Measurements from ENCODE around the gene TBL1XR1.

Gene TBL1XR1

GRCh38 chr3:177237206-177237605 lies 39.9 kb upstream of the TBL1XR1 start:
- Histone ChIP-seq H2AFZ (ENCODE audit: low read length) (no peak overlapping the region), H3K18ac (ENCODE audit: low read length) (no peak overlapping the region), H3K23ac (ENCODE audit: low read depth, low read length, poor library complexity) (no peak overlapping the region), H2AK5ac (ENCODE audit: low read depth, low read length) (no peak overlapping the region), H3K79me1 (ENCODE audit: low read depth, low read length) (no peaks in the 10 kb centered on the region), H2BK12ac (ENCODE audit: low read length) (no peak overlapping the region), H3K9ac (ENCODE audit: low read depth, low read length, poor library complexity) (no peak overlapping the region), H3K36me3 (replicated peaks in 1 of 2; ENCODE audit: control insufficient read depth in 2 of 2, insufficient read depth in 2 of 2, low read length in 2 of 2) (no peaks in the 10 kb centered on the region), H3K4me2 (ENCODE audit: insufficient read depth, low read length, poor library complexity, severe bottlenecking) (no peak overlapping the region), H3K4me1 (ENCODE audit: control insufficient read depth in 2 of 2, insufficient read depth in 1 of 2, low read depth in 1 of 2, low read length in 2 of 2) (no peaks in the 10 kb centered on the region), H2BK120ac (ENCODE audit: low read depth, low read length) (no peak overlapping the region), H3K9me3 (replicated peaks in 1 of 2; ENCODE audit: control insufficient read depth in 2 of 2, insufficient read depth in 1 of 2, low read depth in 1 of 2, low read length in 2 of 2) (no peaks in the 10 kb centered on the region), H3K4ac (ENCODE audit: low read length) (no peak overlapping the region), H3K27me3 (ENCODE audit: control insufficient read depth in 3 of 3, insufficient read depth in 3 of 3, low read depth in 1 of 3, low read length in 3 of 3) (no peaks in the 10 kb centered on the region), H3K4me3 (ENCODE audit: low read length in 2 of 2) (no peak overlapping the region), H3K14ac (ENCODE audit: low read length) (no peak overlapping the region), H4K8ac (ENCODE audit: low read depth, low read length) (no peak overlapping the region), H2BK15ac (ENCODE audit: low read length) (no peak overlapping the region), H4K91ac (ENCODE audit: low read depth, low read length, poor library complexity) (no peak overlapping the region), H3K27ac (replicated peaks; ENCODE audit: low read length) (no peak overlapping the region), H2BK5ac (ENCODE audit: low read length) (no peak overlapping the region)
- no CpG with 5 or more reads among the region's 4 CpGs for WGBS, 2 donors (ENCODE audit: extremely low coverage in 2 of 2, insufficient read length in 2 of 2, insufficient replicate concordance in 1 of 2)
- no peak for DNase-seq (ENCODE audit: low spot score)

DNA sequence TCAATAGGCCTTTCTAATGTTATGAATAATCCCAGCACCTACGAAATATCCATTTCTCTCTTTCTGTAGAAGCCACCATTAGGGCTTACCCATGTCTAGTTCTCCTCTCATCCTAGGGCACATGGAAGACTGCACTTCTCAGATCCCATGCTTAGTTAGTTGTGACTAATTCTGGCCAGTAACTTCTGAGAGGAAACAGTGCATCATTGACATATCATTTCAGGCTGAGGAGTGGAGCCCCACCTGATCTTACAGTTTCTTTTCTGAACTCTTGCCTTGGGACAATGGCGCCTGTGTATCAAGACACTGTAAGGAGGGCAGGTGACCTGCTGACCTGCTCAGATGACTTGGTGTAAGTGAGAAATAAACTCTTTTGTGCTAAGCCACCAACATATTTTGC lies 39.4 kb upstream of the TBL1XR1 start:
- Histone ChIP-seq H3K18ac (ENCODE audit: low read length) (no peak overlapping the region), H3K4me3 (ENCODE audit: low read length in 2 of 2) (no peak overlapping the region), H3K27ac (replicated peaks; ENCODE audit: low read length) (no peak overlapping the region), H3K9ac (ENCODE audit: low read depth, low read length, poor library complexity) (no peak overlapping the region), H3K4me1 (ENCODE audit: control insufficient read depth in 2 of 2, insufficient read depth in 1 of 2, low read depth in 1 of 2, low read length in 2 of 2) (no peaks in the 10 kb centered on the region), H2BK120ac (ENCODE audit: low read depth, low read length) (no peak overlapping the region), H3K4ac (ENCODE audit: low read length) (no peak overlapping the region), H3K27me3 (ENCODE audit: control insufficient read depth in 3 of 3, insufficient read depth in 3 of 3, low read depth in 1 of 3, low read length in 3 of 3) (no peaks in the 10 kb centered on the region), H4K8ac (ENCODE audit: low read depth, low read length) (no peak overlapping the region), H2AFZ (ENCODE audit: low read length) (no peak overlapping the region), H3K36me3 (replicated peaks in 1 of 2; ENCODE audit: control insufficient read depth in 2 of 2, insufficient read depth in 2 of 2, low read length in 2 of 2) (no peaks in the 10 kb centered on the region), H2BK12ac (ENCODE audit: low read length) (no peak overlapping the region), H3K23ac (ENCODE audit: low read depth, low read length, poor library complexity) (no peak overlapping the region), H3K14ac (ENCODE audit: low read length) (no peak overlapping the region), H2AK5ac (ENCODE audit: low read depth, low read length) (no peak overlapping the region), H2BK15ac (ENCODE audit: low read length) (no peak overlapping the region), H3K9me3 (replicated peaks in 1 of 2; ENCODE audit: control insufficient read depth in 2 of 2, insufficient read depth in 1 of 2, low read depth in 1 of 2, low read length in 2 of 2) (no peaks in the 10 kb centered on the region), H3K4me2 (ENCODE audit: insufficient read depth, low read length, poor library complexity, severe bottlenecking) (no peak overlapping the region), H3K79me1 (ENCODE audit: low read depth, low read length) (no peaks in the 10 kb centered on the region), H2BK5ac (ENCODE audit: low read length) (no peak overlapping the region), H4K91ac (ENCODE audit: low read depth, low read length, poor library complexity) (no peak overlapping the region)
- WGBS, 2 donors (ENCODE audit: extremely low coverage in 2 of 2, insufficient read length in 2 of 2, insufficient replicate concordance in 1 of 2) = no CpG with 5 or more reads among the region's 2 CpGs
- DNase-seq (ENCODE audit: low spot score) = no peak

DNA sequence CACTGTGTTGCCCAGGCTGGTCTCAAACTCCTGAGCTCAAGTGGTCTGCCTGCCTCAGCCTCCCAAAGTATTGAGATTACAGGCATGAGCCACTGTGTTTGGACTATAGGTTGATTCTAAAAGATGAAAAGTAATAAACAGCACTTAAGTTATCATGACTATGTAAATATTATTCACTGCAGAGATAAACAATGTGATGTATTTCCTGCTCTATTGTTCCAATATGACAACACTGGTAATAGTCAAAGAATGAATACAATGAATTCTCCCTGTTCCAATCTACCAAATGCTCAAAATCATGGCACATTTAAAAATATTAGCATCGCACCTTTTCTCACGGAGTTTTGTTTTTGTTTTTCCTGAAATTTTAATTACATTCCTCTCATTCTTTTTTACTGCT lies 36.8 kb upstream of the TBL1XR1 start:
- Histone ChIP-seq H3K23ac (ENCODE audit: low read depth, low read length, poor library complexity) (no peak overlapping the region), H2AK5ac (ENCODE audit: low read depth, low read length) (no peak overlapping the region), H2BK12ac (ENCODE audit: low read length) (no peak overlapping the region), H3K9ac (ENCODE audit: low read depth, low read length, poor library complexity) (no peak overlapping the region), H2BK15ac (ENCODE audit: low read length) (no peak overlapping the region), H2BK5ac (ENCODE audit: low read length) (no peak overlapping the region), H3K14ac (ENCODE audit: low read length) (no peak overlapping the region), H3K36me3 (replicated peaks in 1 of 2; ENCODE audit: control insufficient read depth in 2 of 2, insufficient read depth in 2 of 2, low read length in 2 of 2) (no peaks in the 10 kb centered on the region), H3K9me3 (replicated peaks in 1 of 2; ENCODE audit: control insufficient read depth in 2 of 2, insufficient read depth in 1 of 2, low read depth in 1 of 2, low read length in 2 of 2) (no peaks in the 10 kb centered on the region), H4K91ac (ENCODE audit: low read depth, low read length, poor library complexity) (no peak overlapping the region), H3K4me1 (ENCODE audit: control insufficient read depth in 2 of 2, insufficient read depth in 1 of 2, low read depth in 1 of 2, low read length in 2 of 2) (no peaks in the 10 kb centered on the region), H3K4me2 (ENCODE audit: insufficient read depth, low read length, poor library complexity, severe bottlenecking) (no peak overlapping the region), H3K79me1 (ENCODE audit: low read depth, low read length) (no peaks in the 10 kb centered on the region), H3K4me3 (ENCODE audit: low read length in 2 of 2) (no peak overlapping the region), H3K27me3 (ENCODE audit: control insufficient read depth in 3 of 3, insufficient read depth in 3 of 3, low read depth in 1 of 3, low read length in 3 of 3) (no peaks in the 10 kb centered on the region), H4K8ac (ENCODE audit: low read depth, low read length) (no peak overlapping the region), H2BK120ac (ENCODE audit: low read depth, low read length) (no peak overlapping the region), H3K18ac (ENCODE audit: low read length) (no peak overlapping the region), H2AFZ (ENCODE audit: low read length) (no peak overlapping the region), H3K4ac (ENCODE audit: low read length) (no peak overlapping the region), H3K27ac (replicated peaks; ENCODE audit: low read length) (no peak overlapping the region)
- no CpG with 5 or more reads among the region's 2 CpGs for WGBS, 2 donors (ENCODE audit: extremely low coverage in 2 of 2, insufficient read length in 2 of 2, insufficient replicate concordance in 1 of 2)
- no peak for DNase-seq (ENCODE audit: low spot score)

DNA sequence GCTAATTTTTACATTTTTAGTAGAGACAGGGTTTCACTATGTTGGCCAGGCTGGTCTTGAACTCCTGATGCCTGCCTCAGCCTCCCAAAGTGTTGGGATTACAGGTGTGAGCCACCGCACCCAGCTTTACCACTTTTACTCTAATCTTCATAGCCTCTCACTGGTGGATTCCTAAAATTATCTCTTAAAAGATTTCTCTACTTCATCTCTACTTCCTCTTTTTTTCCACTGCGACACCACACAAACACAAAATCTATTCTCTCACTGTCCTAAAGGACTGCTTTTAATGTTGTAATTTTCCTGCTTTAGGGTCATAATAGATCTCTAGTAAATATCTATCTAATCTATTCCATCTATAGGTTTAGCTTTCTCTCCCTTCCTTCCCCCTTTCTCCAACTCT lies 34.0 kb upstream of the TBL1XR1 start:
- H3K4me2 ChIP-seq (ENCODE audit: insufficient read depth, low read length, poor library complexity, severe bottlenecking) = no peak overlapping the region
- H3K36me3 ChIP-seq (replicated peaks in 1 of 2; ENCODE audit: control insufficient read depth in 2 of 2, insufficient read depth in 2 of 2, low read length in 2 of 2) = no peaks in the 10 kb centered on the region
- no peak overlapping the region for H3K18ac ChIP-seq (ENCODE audit: low read length)
- H4K8ac ChIP-seq (ENCODE audit: low read depth, low read length) = no peak overlapping the region
- no peaks in the 10 kb centered on the region for H3K4me1 ChIP-seq (ENCODE audit: control insufficient read depth in 2 of 2, insufficient read depth in 1 of 2, low read depth in 1 of 2, low read length in 2 of 2)
- no peak overlapping the region for H3K9ac ChIP-seq (ENCODE audit: low read depth, low read length, poor library complexity)
- no peaks in the 10 kb centered on the region for H3K79me1 ChIP-seq (ENCODE audit: low read depth, low read length)
- DNase-seq (ENCODE audit: low spot score) = no peak
- H3K9me3 ChIP-seq (replicated peaks in 1 of 2; ENCODE audit: control insufficient read depth in 2 of 2, insufficient read depth in 1 of 2, low read depth in 1 of 2, low read length in 2 of 2) = peaks cover 3 to 4% of the 10 kb centered on the region in 2 donors
- H2AFZ ChIP-seq (ENCODE audit: low read length) = no peak overlapping the region
- no peak overlapping the region for H2BK5ac ChIP-seq (ENCODE audit: low read length)
- H3K27ac ChIP-seq (replicated peaks; ENCODE audit: low read length) = no peak overlapping the region
- H2BK12ac ChIP-seq (ENCODE audit: low read length) = no peak overlapping the region
- H4K91ac ChIP-seq (ENCODE audit: low read depth, low read length, poor library complexity) = no peak overlapping the region
- no peaks in the 10 kb centered on the region for H3K27me3 ChIP-seq (ENCODE audit: control insufficient read depth in 3 of 3, insufficient read depth in 3 of 3, low read depth in 1 of 3, low read length in 3 of 3)
- no peak overlapping the region for H3K14ac ChIP-seq (ENCODE audit: low read length)
- no peak overlapping the region for H2BK15ac ChIP-seq (ENCODE audit: low read length)
- no peak overlapping the region for H2BK120ac ChIP-seq (ENCODE audit: low read depth, low read length)
- 100% methylated on average over 1 of the region's 2 CpGs for WGBS, 2 donors (ENCODE audit: extremely low coverage in 2 of 2, insufficient read length in 2 of 2, insufficient replicate concordance in 1 of 2)
- no peak overlapping the region for H2AK5ac ChIP-seq (ENCODE audit: low read depth, low read length)
- no peak overlapping the region for H3K4ac ChIP-seq (ENCODE audit: low read length)
- no peak overlapping the region for H3K4me3 ChIP-seq (ENCODE audit: low read length in 2 of 2)
- H3K23ac ChIP-seq (ENCODE audit: low read depth, low read length, poor library complexity) = no peak overlapping the region

All from neuronal stem cell (in vitro differentiated cells).